Measurements from ENCODE around the gene ACTR5. TPM values are rescaled to one million over a fixed set of nuclear protein-coding genes. Genes with fewer than 3 reads are reported as not detected.
"Not testable (repeated sequence)": the region's sequence is repeated elsewhere in the genome, so short reads cannot be mapped to it uniquely, and the experiment has no call there.

The ACTR5 gene
- total RNA-seq, 1 experiment from 2014 or later: 10.4 TPM

GRCh38 chr20:38810926-38811630, 62.8 kb downstream of the ACTR5 start:
- DNase-seq (ENCODE audit: low read depth, low spot score): no peak
- in situ Hi-C loops (cut with HindIII; ENCODE audit: low pct_unique_long_range_greater_than_20kb, low sequenced_read_pairs): no loop called here

GRCh38 chr20:38811769-38812168, 63.5 kb downstream of the ACTR5 start:
- no peak for DNase-seq (ENCODE audit: low read depth, low spot score)
- in situ Hi-C loops (cut with HindIII; ENCODE audit: low pct_unique_long_range_greater_than_20kb, low sequenced_read_pairs): no loop called here

- in situ Hi-C loops (cut with HindIII; ENCODE audit: low pct_unique_long_range_greater_than_20kb, low sequenced_read_pairs): no loop called here
- DNase-seq (ENCODE audit: low read depth, low spot score): no peak
Observed at GRCh38 chr20:38812182-38812581, 63.9 kb downstream of the ACTR5 start.

GRCh38 chr20:38812709-38813573, 64.7 kb downstream of the ACTR5 start:
- in situ Hi-C loops (cut with HindIII; ENCODE audit: low pct_unique_long_range_greater_than_20kb, low sequenced_read_pairs): no loop called here

GRCh38 chr20:38813574-38813962, 65.3 kb downstream of the ACTR5 start:
- DNase-seq (ENCODE audit: low read depth, low spot score); in situ Hi-C loops (cut with HindIII; ENCODE audit: low pct_unique_long_range_greater_than_20kb, low sequenced_read_pairs): not testable (repeated sequence)

More at GRCh38 chr20:38812709-38813573, 64.7 kb downstream of the ACTR5 start:
- DNase-seq (ENCODE audit: low read depth, low spot score): no peak

GRCh38 chr20:38815446-38815845, 67.2 kb downstream of the ACTR5 start:
- in situ Hi-C loops (cut with HindIII; ENCODE audit: low pct_unique_long_range_greater_than_20kb, low sequenced_read_pairs): no loop called here
- no peak for DNase-seq (ENCODE audit: low read depth, low spot score)

GRCh38 chr20:38818113-38819065, 70.1 kb downstream of the ACTR5 start:
- DNase-seq (ENCODE audit: low read depth, low spot score): no peak
- in situ Hi-C loops (cut with HindIII; ENCODE audit: low pct_unique_long_range_greater_than_20kb, low sequenced_read_pairs): no loop called here

Small RNA genes lying within 50 kb of the gene (small RNA-seq; reads per million reads assigned to genes)
- 0 reads per million in 2 experiments for gene RF00017

Other genes with a start within 250 kb of the ACTR5 start
- not detected in 2 replicates for gene ADIG, start 167.3 kb upstream of the ACTR5 start, total RNA-seq (2014; rRNA removed; shearing (Covaris generic))
- 0.08 TPM in 1 of 2 replicates, not detected in the other for gene ARHGAP40, start 146.7 kb upstream of the ACTR5 start, total RNA-seq (2014; rRNA removed; shearing (Covaris generic))
- not detected in 2 replicates for gene SLC32A1, start 24.0 kb upstream of the ACTR5 start, total RNA-seq (2014; rRNA removed; shearing (Covaris generic))
- gene PPP1R16B, start 57.2 kb downstream of the ACTR5 start, total RNA-seq (2014; rRNA removed; shearing (Covaris generic)): 0.56 and 0.69 TPM in 2 replicates
- 35.7 and 36.6 TPM in 2 replicates for gene FAM83D, start 178.0 kb downstream of the ACTR5 start, total RNA-seq (2014; rRNA removed; shearing (Covaris generic))
- gene DHX35, start 213.9 kb downstream of the ACTR5 start, total RNA-seq (2014; rRNA removed; shearing (Covaris generic)): 21.3 TPM in 2 replicates

Data from SK-MEL-5 (cell line).